GM12878 (cell line): ENCODE results near the gene SEC14L1. TPM values are rescaled to one million over a fixed set of nuclear protein-coding genes. Genes with fewer than 3 reads are reported as not detected.

Source experiments
- FOS ChIP-seq: IDR thresholded peaks from 3 replicates; pipeline ENCODE4 v1.6.1; 2011; ENCODE audit warnings: borderline replicate concordance; ENCODE audit not compliant: insufficient read length; ENCODE audit errors: extremely low read depth
- FOXM1 ChIP-seq: IDR thresholded peaks from 2 replicates; pipeline ENCODE4 v1.6.1; 2012; ENCODE audit warnings: low read depth, mild to moderate bottlenecking, inconsistent platforms, low read length, moderate library complexity
- MYC ChIP-seq: IDR thresholded peaks from 2 replicates; pipeline ENCODE4 v1.6.1; 2011; ENCODE audit warnings: mild to moderate bottlenecking, low read length, moderate library complexity, inconsistent platforms; ENCODE audit not compliant: insufficient read depth, insufficient replicate concordance, insufficient read length, severe bottlenecking
- ZNF622 ChIP-seq: fragments of 450-650 bp; IDR thresholded peaks from 2 replicates; pipeline ENCODE4 v1.6.1; 2017; ENCODE audit warnings: mild to moderate bottlenecking, inconsistent platforms
- ZZZ3 ChIP-seq: IDR thresholded peaks from 2 replicates; pipeline ENCODE4 v1.6.1; 2011; ENCODE audit warnings: low read depth; ENCODE audit not compliant: control insufficient read depth, insufficient read length
- polyA plus RNA-seq, 11 experiments: library from polyadenylated mRNA; depleted of rRNA in 4 of 11; unstranded in 6 of 11; stranded (reverse) in 5 of 11; fragments of >200 nt; fragmentation: Nextera tagmentation in 4 of 11; fragmentation: Illumina TruSeq in 1 of 11; extraction: Ambion mirVana in 4 of 11; extraction: Trizol in 1 of 11; gene quantifications; 1 replicate in 1 of 11; 2 replicates in 10 of 11; pipeline versions ENCODE4 v1.2.1 to v1.2.3, GENCODE V29; 2011 to 2016; ENCODE audit warnings: inconsistent platforms in 2 of 11, missing spikeins in 2 of 11, low read depth in 1 of 11
- total RNA-seq, 4 experiments: library from RNA; depleted of rRNA in 3 of 4; stranded (reverse); fragments of >200 nt in 3 of 4; fragmentation: Illumina TruSeq in 1 of 4; extraction: Trizol in 1 of 4; gene quantifications; 2 replicates each; pipeline versions ENCODE4 v1.2.1 to v1.2.3, GENCODE V29; 2013 to 2021
- TF ChIP-seq, protein P1 (sequence below): fragments of 450-650 bp; IDR thresholded peaks from 2 replicates; pipeline ENCODE4 v1.6.1; 2016; ENCODE audit warnings: mild to moderate bottlenecking, moderate library complexity, borderline replicate concordance
- TF ChIP-seq, protein P2 (sequence below): fragments of 450-650 bp; formaldehyde crosslinking; IDR thresholded peaks from 2 replicates; pipeline ENCODE4 v1.5.0; 2022; ENCODE audit warnings: mild to moderate bottlenecking, missing genetic modification characterization
- TF ChIP-seq, protein P3 (sequence below): fragments of 450-650 bp; IDR thresholded peaks from 2 replicates; pipeline ENCODE4 v1.6.1; 2017; ENCODE audit warnings: low read depth, mild to moderate bottlenecking, moderate library complexity
- TF ChIP-seq, protein P4 (sequence below): IDR thresholded peaks from 2 replicates; pipeline ENCODE4 v1.6.1; 2012; ENCODE audit warnings: mild to moderate bottlenecking, low read depth, low read length
- TF ChIP-seq, protein P5 (sequence below): IDR thresholded peaks from 2 replicates; pipeline ENCODE4 v1.6.1; 2011; ENCODE audit warnings: borderline replicate concordance, low read depth, mild to moderate bottlenecking, moderate library complexity, mixed read lengths, low read length; ENCODE audit not compliant: insufficient read depth; ENCODE audit errors: extremely low read length

The SEC14L1 gene
- total and polyA plus RNA-seq, 10 of the 15 experiments (the other 5 are each of a cell fraction or from before 2014, with no cell fraction given): 6.3 to 66.1 (median 33.5) TPM

DNA sequence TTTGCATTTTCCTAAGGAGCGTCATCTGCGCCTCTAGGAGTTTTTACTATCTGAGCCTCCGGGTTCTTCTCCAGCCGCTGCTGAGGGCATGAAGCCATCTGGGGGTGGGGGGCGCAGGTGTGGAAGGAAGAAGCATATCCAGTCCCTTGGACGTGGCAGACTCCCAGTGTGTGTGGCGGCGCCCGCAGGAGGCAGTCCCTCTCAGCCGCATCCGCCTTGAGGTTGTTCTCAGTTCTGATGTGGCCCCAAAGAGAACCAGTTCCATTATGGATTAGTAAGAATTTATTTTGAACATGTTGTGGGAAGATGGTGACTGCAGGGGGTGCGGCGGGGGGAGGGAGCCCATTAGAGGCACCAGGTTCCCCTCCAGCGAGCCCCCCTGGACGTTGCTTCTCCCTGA, 100.2 kb downstream of the SEC14L1 start (continued):
- TF ChIP-seq, protein P1, sequence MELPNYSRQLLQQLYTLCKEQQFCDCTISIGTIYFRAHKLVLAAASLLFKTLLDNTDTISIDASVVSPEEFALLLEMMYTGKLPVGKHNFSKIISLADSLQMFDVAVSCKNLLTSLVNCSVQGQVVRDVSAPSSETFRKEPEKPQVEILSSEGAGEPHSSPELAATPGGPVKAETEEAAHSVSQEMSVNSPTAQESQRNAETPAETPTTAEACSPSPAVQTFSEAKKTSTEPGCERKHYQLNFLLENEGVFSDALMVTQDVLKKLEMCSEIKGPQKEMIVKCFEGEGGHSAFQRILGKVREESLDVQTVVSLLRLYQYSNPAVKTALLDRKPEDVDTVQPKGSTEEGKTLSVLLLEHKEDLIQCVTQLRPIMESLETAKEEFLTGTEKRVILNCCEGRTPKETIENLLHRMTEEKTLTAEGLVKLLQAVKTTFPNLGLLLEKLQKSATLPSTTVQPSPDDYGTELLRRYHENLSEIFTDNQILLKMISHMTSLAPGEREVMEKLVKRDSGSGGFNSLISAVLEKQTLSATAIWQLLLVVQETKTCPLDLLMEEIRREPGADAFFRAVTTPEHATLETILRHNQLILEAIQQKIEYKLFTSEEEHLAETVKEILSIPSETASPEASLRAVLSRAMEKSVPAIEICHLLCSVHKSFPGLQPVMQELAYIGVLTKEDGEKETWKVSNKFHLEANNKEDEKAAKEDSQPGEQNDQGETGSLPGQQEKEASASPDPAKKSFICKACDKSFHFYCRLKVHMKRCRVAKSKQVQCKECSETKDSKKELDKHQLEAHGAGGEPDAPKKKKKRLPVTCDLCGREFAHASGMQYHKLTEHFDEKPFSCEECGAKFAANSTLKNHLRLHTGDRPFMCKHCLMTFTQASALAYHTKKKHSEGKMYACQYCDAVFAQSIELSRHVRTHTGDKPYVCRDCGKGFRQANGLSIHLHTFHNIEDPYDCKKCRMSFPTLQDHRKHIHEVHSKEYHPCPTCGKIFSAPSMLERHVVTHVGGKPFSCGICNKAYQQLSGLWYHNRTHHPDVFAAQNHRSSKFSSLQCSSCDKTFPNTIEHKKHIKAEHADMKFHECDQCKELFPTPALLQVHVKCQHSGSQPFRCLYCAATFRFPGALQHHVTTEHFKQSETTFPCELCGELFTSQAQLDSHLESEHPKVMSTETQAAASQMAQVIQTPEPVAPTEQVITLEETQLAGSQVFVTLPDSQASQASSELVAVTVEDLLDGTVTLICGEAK: no peak
- no peak for TF ChIP-seq MYC
- TF ChIP-seq, protein P2, sequence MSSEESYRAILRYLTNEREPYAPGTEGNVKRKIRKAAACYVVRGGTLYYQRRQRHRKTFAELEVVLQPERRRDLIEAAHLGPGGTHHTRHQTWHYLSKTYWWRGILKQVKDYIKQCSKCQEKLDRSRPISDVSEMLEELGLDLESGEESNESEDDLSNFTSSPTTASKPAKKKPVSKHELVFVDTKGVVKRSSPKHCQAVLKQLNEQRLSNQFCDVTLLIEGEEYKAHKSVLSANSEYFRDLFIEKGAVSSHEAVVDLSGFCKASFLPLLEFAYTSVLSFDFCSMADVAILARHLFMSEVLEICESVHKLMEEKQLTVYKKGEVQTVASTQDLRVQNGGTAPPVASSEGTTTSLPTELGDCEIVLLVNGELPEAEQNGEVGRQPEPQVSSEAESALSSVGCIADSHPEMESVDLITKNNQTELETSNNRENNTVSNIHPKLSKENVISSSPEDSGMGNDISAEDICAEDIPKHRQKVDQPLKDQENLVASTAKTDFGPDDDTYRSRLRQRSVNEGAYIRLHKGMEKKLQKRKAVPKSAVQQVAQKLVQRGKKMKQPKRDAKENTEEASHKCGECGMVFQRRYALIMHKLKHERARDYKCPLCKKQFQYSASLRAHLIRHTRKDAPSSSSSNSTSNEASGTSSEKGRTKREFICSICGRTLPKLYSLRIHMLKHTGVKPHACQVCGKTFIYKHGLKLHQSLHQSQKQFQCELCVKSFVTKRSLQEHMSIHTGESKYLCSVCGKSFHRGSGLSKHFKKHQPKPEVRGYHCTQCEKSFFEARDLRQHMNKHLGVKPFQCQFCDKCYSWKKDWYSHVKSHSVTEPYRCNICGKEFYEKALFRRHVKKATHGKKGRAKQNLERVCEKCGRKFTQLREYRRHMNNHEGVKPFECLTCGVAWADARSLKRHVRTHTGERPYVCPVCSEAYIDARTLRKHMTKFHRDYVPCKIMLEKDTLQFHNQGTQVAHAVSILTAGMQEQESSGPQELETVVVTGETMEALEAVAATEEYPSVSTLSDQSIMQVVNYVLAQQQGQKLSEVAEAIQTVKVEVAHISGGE (CRISPR knock-in tag): no peak
- TF ChIP-seq ZNF622: no peak
- TF ChIP-seq, protein P3, sequence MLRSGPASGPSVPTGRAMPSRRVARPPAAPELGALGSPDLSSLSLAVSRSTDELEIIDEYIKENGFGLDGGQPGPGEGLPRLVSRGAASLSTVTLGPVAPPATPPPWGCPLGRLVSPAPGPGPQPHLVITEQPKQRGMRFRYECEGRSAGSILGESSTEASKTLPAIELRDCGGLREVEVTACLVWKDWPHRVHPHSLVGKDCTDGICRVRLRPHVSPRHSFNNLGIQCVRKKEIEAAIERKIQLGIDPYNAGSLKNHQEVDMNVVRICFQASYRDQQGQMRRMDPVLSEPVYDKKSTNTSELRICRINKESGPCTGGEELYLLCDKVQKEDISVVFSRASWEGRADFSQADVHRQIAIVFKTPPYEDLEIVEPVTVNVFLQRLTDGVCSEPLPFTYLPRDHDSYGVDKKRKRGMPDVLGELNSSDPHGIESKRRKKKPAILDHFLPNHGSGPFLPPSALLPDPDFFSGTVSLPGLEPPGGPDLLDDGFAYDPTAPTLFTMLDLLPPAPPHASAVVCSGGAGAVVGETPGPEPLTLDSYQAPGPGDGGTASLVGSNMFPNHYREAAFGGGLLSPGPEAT: no peak
- no peak for TF ChIP-seq ZZZ3
- no peak for TF ChIP-seq FOXM1
- TF ChIP-seq, protein P4, sequence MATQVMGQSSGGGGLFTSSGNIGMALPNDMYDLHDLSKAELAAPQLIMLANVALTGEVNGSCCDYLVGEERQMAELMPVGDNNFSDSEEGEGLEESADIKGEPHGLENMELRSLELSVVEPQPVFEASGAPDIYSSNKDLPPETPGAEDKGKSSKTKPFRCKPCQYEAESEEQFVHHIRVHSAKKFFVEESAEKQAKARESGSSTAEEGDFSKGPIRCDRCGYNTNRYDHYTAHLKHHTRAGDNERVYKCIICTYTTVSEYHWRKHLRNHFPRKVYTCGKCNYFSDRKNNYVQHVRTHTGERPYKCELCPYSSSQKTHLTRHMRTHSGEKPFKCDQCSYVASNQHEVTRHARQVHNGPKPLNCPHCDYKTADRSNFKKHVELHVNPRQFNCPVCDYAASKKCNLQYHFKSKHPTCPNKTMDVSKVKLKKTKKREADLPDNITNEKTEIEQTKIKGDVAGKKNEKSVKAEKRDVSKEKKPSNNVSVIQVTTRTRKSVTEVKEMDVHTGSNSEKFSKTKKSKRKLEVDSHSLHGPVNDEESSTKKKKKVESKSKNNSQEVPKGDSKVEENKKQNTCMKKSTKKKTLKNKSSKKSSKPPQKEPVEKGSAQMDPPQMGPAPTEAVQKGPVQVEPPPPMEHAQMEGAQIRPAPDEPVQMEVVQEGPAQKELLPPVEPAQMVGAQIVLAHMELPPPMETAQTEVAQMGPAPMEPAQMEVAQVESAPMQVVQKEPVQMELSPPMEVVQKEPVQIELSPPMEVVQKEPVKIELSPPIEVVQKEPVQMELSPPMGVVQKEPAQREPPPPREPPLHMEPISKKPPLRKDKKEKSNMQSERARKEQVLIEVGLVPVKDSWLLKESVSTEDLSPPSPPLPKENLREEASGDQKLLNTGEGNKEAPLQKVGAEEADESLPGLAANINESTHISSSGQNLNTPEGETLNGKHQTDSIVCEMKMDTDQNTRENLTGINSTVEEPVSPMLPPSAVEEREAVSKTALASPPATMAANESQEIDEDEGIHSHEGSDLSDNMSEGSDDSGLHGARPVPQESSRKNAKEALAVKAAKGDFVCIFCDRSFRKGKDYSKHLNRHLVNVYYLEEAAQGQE: no peak
- TF ChIP-seq, protein P5, sequence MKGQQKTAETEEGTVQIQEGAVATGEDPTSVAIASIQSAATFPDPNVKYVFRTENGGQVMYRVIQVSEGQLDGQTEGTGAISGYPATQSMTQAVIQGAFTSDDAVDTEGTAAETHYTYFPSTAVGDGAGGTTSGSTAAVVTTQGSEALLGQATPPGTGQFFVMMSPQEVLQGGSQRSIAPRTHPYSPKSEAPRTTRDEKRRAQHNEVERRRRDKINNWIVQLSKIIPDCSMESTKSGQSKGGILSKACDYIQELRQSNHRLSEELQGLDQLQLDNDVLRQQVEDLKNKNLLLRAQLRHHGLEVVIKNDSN: no peak
- TF ChIP-seq FOS: no peak
